Neural crest cell (in vitro differentiated cells): Measurements from ENCODE around the gene ANKRD61. TPM values are rescaled to one million over a fixed set of nuclear protein-coding genes. Genes with fewer than 3 reads are reported as not detected.
A peak's percentile ranks its signal among the peaks of the same experiment; 100 is the strongest.

Experiments
- DNase-seq: peaks from one replicate; pipeline ENCODE4 v3.0.0; 2021; ENCODE audit warnings: low read depth, mixed read lengths, low spot score
- H3K27ac Mint-ChIP-seq: one replicate; pipeline ENCODE4 v1.8.0; 2021; ENCODE audit warnings: mild to moderate bottlenecking, mixed read lengths; ENCODE audit not compliant: unreplicated experiment
- H3K27me3 Mint-ChIP-seq: 2 replicates; pipeline ENCODE4 v1.8.0; 2021; ENCODE audit warnings: low read depth, mild to moderate bottlenecking, mixed read lengths
- H3K36me3 Mint-ChIP-seq: 2 replicates; pipeline ENCODE4 v1.8.0; 2021; ENCODE audit warnings: low read depth, mild to moderate bottlenecking, mixed read lengths
- H3K4me1 Mint-ChIP-seq: 2 replicates; pipeline ENCODE4 v1.8.0; 2021; ENCODE audit warnings: mixed read lengths
- H3K4me3 Mint-ChIP-seq: one replicate; pipeline ENCODE4 v1.8.0; 2021; ENCODE audit warnings: mild to moderate bottlenecking, mixed read lengths
- H3K9me3 Mint-ChIP-seq: 2 replicates; pipeline ENCODE4 v1.8.0; 2021; ENCODE audit warnings: mixed read lengths
- total RNA-seq: library from RNA; stranded (reverse); gene quantifications from 2 replicates; pipeline ENCODE4 v1.2.1, GENCODE V29; 2021
- TF ChIP-seq, protein P1 (sequence below): fragments of 200-600 bp; sonication (generic); conservative IDR thresholded peaks from 2 replicates; pipeline ENCODE4 v1.5.0; 2021; ENCODE audit warnings: antibody characterized with exemption, mild to moderate bottlenecking

The ANKRD61 gene
- total RNA-seq, 1 donor from 2014 or later = 0.70 TPM

DNA sequence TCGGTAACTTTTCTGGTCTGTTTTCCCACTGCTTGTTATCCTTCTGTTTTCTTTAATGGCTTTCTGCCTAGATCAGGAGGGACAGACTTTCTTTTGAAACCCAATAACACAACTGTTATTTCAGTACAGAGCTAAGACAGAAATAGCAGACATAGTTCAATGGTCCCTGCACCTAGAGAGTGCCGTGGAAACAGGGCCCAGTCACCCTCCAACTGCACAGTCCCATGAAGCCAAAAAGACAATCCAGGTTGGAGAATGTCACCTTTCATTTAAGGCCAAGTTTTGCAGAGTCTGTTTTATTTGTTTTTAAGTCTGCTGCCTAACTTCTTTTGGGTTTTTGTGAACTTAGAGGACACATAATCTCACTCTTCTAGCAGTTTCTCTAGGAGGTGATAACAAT, 19.6 kb upstream of the ANKRD61 start:
- H3K4me1 Mint-ChIP-seq = peaks cover 21% of the 10 kb centered on the region
- no peak overlapping the region for H3K27ac Mint-ChIP-seq
- no peaks in the 10 kb centered on the region for H3K9me3 Mint-ChIP-seq
- DNase-seq = no peak
- H3K27me3 Mint-ChIP-seq = no peaks in the 10 kb centered on the region
- TF ChIP-seq, protein P1, sequence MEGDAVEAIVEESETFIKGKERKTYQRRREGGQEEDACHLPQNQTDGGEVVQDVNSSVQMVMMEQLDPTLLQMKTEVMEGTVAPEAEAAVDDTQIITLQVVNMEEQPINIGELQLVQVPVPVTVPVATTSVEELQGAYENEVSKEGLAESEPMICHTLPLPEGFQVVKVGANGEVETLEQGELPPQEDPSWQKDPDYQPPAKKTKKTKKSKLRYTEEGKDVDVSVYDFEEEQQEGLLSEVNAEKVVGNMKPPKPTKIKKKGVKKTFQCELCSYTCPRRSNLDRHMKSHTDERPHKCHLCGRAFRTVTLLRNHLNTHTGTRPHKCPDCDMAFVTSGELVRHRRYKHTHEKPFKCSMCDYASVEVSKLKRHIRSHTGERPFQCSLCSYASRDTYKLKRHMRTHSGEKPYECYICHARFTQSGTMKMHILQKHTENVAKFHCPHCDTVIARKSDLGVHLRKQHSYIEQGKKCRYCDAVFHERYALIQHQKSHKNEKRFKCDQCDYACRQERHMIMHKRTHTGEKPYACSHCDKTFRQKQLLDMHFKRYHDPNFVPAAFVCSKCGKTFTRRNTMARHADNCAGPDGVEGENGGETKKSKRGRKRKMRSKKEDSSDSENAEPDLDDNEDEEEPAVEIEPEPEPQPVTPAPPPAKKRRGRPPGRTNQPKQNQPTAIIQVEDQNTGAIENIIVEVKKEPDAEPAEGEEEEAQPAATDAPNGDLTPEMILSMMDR = no peak
- peaks cover 7% of the 10 kb centered on the region for H3K36me3 Mint-ChIP-seq
- H3K4me3 Mint-ChIP-seq = peak overlapping the region; percentile 87

DNA sequence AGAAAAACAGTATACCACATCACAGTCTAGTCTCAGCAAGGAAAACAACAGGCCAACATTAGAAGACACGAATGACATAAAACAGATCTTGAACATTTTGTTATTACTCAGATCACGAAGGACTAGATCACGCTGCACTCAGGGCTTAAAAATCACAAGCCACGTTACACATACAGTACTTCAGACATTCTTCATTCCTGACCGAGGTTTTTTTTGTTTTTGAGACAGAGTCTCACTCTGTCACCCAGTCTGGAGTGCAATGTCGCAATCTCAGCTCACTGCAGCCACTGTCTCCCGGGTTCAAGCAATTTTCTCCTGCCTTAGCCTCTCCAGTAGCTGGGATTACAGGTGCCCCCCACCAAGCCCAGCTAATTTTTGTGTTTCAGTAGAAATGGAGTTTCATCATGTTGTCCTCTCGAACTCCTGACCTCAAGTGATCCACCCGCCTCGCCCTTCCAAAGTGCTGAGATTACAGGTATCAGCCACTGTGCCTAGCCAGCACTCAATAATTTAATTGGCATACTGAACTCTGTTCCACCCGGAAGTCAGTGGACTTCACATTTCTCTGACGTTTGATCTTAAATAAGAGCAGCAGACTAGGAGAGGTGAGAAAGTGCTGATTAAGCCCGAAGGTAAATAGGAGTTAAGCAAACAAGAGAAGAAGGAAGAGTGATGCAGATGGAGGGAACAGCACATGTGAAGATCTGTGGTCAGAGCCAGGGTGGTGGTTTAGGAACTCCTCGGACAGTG, 18.6 kb upstream of the ANKRD61 start:
- no peak for DNase-seq
- H3K9me3 Mint-ChIP-seq = no peaks in the 10 kb centered on the region
- TF ChIP-seq, protein P1 = no peak
- H3K27ac Mint-ChIP-seq = no peak overlapping the region
- H3K4me1 Mint-ChIP-seq = peaks cover 21% of the 10 kb centered on the region
- no peaks in the 10 kb centered on the region for H3K27me3 Mint-ChIP-seq
- H3K36me3 Mint-ChIP-seq = peaks cover 7% of the 10 kb centered on the region
- H3K4me3 Mint-ChIP-seq = peak overlapping the region; percentile 25

DNA sequence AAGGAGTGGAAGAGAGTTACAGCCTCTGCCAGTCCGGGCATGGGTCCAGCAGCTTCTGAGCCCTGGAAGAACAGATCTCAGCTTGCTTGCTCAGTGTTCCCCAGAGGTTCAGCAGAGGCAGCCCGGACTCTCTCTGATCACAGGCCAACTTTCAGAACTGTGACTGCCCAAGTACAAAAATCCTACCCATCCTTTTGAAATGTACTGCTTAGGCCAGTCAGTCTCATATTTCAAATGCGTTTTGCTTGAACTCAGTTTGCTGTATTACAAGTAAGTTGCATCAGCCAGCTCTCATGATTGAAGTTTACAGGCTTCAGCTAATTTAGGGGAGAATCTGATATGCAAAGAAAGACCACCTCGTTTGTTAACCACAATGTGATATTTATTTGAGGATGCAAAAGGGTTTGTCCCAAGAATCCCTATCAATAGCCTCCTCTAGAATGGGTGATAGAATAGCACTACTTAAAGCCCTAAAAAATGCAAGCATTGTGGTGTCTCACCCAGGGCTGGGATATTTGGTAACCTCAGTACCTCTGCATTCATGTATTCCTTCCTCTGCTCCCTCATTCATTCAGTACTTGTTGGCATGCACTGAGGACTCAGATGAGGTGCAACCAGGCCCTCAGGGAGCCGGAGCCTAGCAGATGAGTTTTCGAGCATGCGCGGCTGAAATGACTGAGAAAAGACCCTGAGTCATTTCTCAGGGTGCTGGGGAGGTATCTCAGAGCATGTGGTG, 15.1 kb upstream of the ANKRD61 start:
- peak overlapping the region; percentile 45 for H3K27ac Mint-ChIP-seq
- TF ChIP-seq, protein P1 = no peak

DNA sequence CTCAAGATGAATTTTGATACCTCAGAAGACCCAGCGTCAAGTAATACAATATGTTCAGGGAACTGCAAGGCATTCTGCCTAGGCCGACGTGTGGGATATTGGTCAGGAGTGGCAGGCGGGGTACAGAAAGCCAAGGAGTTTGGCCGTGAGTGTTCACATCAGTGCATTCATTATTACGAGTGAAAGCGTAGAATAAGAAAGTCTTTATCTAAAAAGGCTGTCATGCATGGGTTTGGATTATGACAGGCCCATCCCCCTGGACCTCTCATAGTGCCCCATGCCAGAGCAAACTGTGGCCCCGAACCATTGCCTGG, 14.6 kb upstream of the ANKRD61 start:
- Mint-ChIP-seq H3K27me3 (no peaks in the 10 kb centered on the region), H3K4me3 (peak overlapping the region; percentile 27), H3K9me3 (no peaks in the 10 kb centered on the region), H3K27ac (no peak overlapping the region), H3K36me3 (peaks cover 16% of the 10 kb centered on the region), H3K4me1 (no peaks in the 10 kb centered on the region)
- no peak for DNase-seq
- TF ChIP-seq, protein P1 = no peak

More for the DNA sequence above, 15.1 kb upstream of the ANKRD61 start:
- Mint-ChIP-seq H3K4me1 (peaks cover 4% of the 10 kb centered on the region), H3K27me3 (no peaks in the 10 kb centered on the region), H3K36me3 (peaks cover 14% of the 10 kb centered on the region), H3K4me3 (peak overlapping the region; percentile 27), H3K9me3 (no peaks in the 10 kb centered on the region)
- no peak for DNase-seq

DNA sequence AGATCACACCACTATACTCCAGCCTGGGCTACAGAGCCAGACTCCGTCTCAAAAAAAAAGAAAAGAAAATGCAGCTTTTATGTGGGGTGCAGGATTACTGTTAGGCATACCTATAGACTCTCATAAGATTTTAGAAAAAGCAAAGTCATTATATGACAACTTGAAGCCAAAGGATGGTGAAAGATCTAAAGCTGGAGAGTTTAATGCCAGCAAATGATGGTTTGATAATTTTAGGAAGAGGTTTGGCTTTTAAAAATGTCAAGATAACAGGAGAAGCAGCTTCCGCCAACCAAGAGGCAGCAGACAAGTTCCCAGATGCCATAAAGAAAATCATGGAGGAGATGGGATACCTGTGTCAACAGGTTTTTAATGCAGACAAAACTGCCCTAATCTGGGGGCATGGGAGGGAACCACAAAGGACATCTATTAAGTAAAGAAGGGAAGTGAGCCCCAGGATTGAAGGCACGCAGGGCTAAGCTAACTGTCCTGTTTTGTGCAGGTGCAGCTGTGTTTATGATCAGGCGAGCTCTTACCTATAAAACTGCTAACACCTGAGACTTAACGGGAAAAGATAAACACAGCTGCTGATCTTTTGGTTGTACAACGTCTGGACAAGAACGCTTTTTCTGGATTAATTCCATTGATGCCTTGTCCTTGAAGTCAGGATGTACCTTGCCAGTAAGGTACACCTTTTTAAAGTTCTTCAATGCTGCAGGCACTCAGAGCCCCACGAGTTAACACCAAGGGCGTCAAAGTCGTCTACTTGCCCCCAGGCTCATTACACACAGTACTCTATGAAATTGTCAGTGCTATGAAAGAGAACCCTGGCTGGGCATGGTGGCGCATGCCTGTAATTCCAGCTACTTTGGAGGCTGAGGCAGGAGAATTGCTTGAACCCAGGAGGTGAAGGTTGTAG, 10.5 kb upstream of the ANKRD61 start:
- Mint-ChIP-seq H3K27ac (no peak overlapping the region), H3K27me3 (no peaks in the 10 kb centered on the region), H3K4me3 (no peak overlapping the region), H3K4me1 (no peaks in the 10 kb centered on the region), H3K36me3 (peaks cover 35% of the 10 kb centered on the region), H3K9me3 (no peaks in the 10 kb centered on the region)
- TF ChIP-seq, protein P1 = no peak
- no peak for DNase-seq
